DOHH2 (cell line): ENCODE results near the gene SMIM23.

ENCODE experiments used
- H3F3A ChIP-seq: fragments of 200-600 bp; sonication (generic), shearing (Covaris generic); 2 replicates; pipeline ENCODE4 v1.6.0; 2016; ENCODE audit warnings: antibody characterized with exemption, mild to moderate bottlenecking; ENCODE audit not compliant: control insufficient read depth, insufficient read depth
- H3K27ac ChIP-seq: fragments of 200-600 bp; sonication (generic); 2 replicates; pipeline ENCODE4 v1.5.1; 2014; ENCODE audit warnings: low read depth, mild to moderate bottlenecking, low read length, moderate library complexity
- H3K27me3 ChIP-seq: fragments of 200-600 bp; sonication (generic); 2 replicates; pipeline ENCODE4 v1.6.1; 2014; ENCODE audit warnings: mild to moderate bottlenecking, low read length, mixed read lengths; ENCODE audit not compliant: control insufficient read depth
- H3K36me3 ChIP-seq: fragments of 200-600 bp; sonication (generic); 2 replicates; pipeline ENCODE4 v1.6.1; 2014; ENCODE audit warnings: mild to moderate bottlenecking, low read length, moderate library complexity, mixed read lengths; ENCODE audit not compliant: control insufficient read depth
- H3K4me1 ChIP-seq: fragments of 200-600 bp; sonication (generic); 2 replicates; pipeline ENCODE4 v1.6.1; 2014; ENCODE audit warnings: mild to moderate bottlenecking, low read length, mixed read lengths; ENCODE audit not compliant: control insufficient read depth
- H3K4me2 ChIP-seq: fragments of 200-600 bp; sonication (generic); 2 replicates; pipeline ENCODE4 v1.6.0; 2014; ENCODE audit warnings: mild to moderate bottlenecking, low read length, moderate library complexity
- H3K4me3 ChIP-seq: fragments of 200-600 bp; sonication (generic); 2 replicates; pipeline ENCODE4 v1.5.1; 2014; ENCODE audit warnings: mild to moderate bottlenecking, low read length, mixed read lengths
- H3K79me2 ChIP-seq: fragments of 200-600 bp; sonication (generic); 2 replicates; pipeline ENCODE4 v1.6.1; 2014; ENCODE audit warnings: mild to moderate bottlenecking, low read length, mixed read lengths; ENCODE audit not compliant: control insufficient read depth
- H3K9me2 ChIP-seq: fragments of 200-600 bp; sonication (generic); replicated peaks from 2 replicates; pipeline ENCODE4 v1.6.1; 2014; ENCODE audit warnings: mild to moderate bottlenecking, low read length, mixed read lengths; ENCODE audit not compliant: control insufficient read depth
- H3K9me3 ChIP-seq: fragments of 200-600 bp; sonication (generic); 2 replicates; pipeline ENCODE4 v1.6.1; 2014; ENCODE audit warnings: antibody characterized with exemption, low read length, mixed read lengths; ENCODE audit not compliant: control insufficient read depth, insufficient read depth
- H4K20me1 ChIP-seq: fragments of 200-600 bp; sonication (generic); 2 replicates; pipeline ENCODE4 v1.6.0; 2014; ENCODE audit warnings: low read depth, mild to moderate bottlenecking, antibody characterized with exemption, low read length, moderate library complexity; ENCODE audit not compliant: control insufficient read depth, insufficient read depth
- CTCF ChIP-seq: fragments of 200-600 bp; sonication (generic); IDR thresholded peaks from one replicate; pipeline ENCODE4 v1.5.1; 2014; ENCODE audit warnings: antibody characterized with exemption, mild to moderate bottlenecking, low read depth, low read length; ENCODE audit not compliant: poor library complexity, severe bottlenecking
- EZH2phosphoT487 ChIP-seq: fragments of 200-600 bp; sonication (generic); IDR thresholded peaks from 2 replicates; pipeline ENCODE4 v1.6.1; 2017; ENCODE audit warnings: borderline replicate concordance, mild to moderate bottlenecking, antibody characterized with exemption, low read length, moderate library complexity, mixed read lengths

SMIM23 gene

DNA sequence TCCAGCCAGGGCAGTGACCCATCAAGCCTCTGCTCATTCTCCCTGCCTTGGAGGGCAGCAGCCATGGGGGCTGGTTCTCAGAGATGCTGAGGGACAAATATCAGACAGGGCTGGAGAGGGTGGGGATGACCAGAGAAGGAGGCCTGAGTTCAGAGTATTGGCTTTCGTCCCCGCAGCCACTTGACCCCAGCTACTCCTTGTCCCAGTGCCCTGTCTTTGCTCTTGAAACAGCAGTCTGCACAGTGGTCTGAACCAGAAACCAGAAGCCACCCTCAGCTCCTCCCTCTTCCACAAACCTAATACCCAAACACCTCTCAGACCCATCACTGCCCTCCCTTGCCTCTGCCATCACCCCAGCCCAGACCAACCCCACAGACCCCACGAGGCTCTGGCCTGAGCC, 36.3 kb upstream of the SMIM23 start:
- Histone ChIP-seq H3K4me2 (no peak overlapping the region), H3K9me2 (no peaks in the 10 kb centered on the region), H3K27ac (no peak overlapping the region), H3K4me3 (no peak overlapping the region), H4K20me1 (no peaks in the 10 kb centered on the region), H3K79me2 (no peaks in the 10 kb centered on the region), H3K27me3 (peaks cover 3% of the 10 kb centered on the region; the same call in 1 of the 2 replicates), H3K9me3 (no peaks in the 10 kb centered on the region), H3F3A (no peaks in the 10 kb centered on the region), H3K4me1 (no peaks in the 10 kb centered on the region), H3K36me3 (no peaks in the 10 kb centered on the region)
- TF ChIP-seq EZH2phosphoT487, result no peak
- TF ChIP-seq CTCF, result no peak

DNA sequence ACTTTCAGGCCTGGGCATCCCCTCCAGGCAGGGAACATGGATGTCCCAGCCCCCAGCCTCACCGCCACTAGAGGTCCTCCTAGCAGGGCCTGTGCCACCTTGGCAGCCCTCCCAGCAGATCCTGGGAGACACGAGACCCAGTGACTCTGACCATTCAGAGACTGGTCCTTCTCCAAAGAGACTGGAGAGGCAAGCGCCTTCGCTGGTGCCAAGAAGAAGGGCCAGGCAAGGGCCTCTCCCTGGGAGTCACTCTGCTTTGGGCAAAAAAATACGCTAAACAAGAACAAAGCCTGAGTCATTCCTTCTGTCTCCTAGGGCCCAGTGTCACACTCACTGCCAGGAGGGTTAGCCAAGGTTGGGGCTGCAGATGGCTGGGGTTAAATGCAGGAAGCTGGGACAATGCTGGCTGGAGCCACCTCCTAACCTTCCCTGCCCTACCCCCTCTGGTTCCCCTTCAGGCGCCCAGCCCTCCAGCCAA, 35.3 kb upstream of the SMIM23 start:
- H3K4me1 ChIP-seq, result no peaks in the 10 kb centered on the region
- H3K27me3 ChIP-seq, result peaks cover 3% of the 10 kb centered on the region; the same call in 1 of the 2 replicates
- H3K4me2 ChIP-seq, result no peak overlapping the region
- no peak overlapping the region for H3K4me3 ChIP-seq
- H3K36me3 ChIP-seq, result no peaks in the 10 kb centered on the region
- H3F3A ChIP-seq, result no peaks in the 10 kb centered on the region
- TF ChIP-seq CTCF (no peak), EZH2phosphoT487 (no peak)
- no peaks in the 10 kb centered on the region for H3K79me2 ChIP-seq
- H3K27ac ChIP-seq, result no peak overlapping the region
- no peaks in the 10 kb centered on the region for H4K20me1 ChIP-seq
- no peaks in the 10 kb centered on the region for H3K9me3 ChIP-seq
- no peaks in the 10 kb centered on the region for H3K9me2 ChIP-seq

- Histone ChIP-seq H3K4me2 (no peak overlapping the region), H3K27me3 (peaks cover 8% of the 10 kb centered on the region; the same call in 1 of the 2 replicates), H3K27ac (no peak overlapping the region), H3K9me3 (no peaks in the 10 kb centered on the region), H3K9me2 (no peaks in the 10 kb centered on the region), H4K20me1 (no peaks in the 10 kb centered on the region), H3K4me3 (no peak overlapping the region), H3K36me3 (no peaks in the 10 kb centered on the region), H3K4me1 (no peaks in the 10 kb centered on the region), H3K79me2 (no peaks in the 10 kb centered on the region), H3F3A (no peaks in the 10 kb centered on the region)
- no peak for TF ChIP-seq CTCF
- no peak for TF ChIP-seq EZH2phosphoT487
Measured at GRCh38 chr5:171755354-171755821, 30.2 kb upstream of the SMIM23 start.
